T-helper 2 cell (primary cell): ENCODE measurements around the gene DLGAP1.

ENCODE experiments used
- DNase-seq, 5 experiments: peaks; one replicate each; pipeline versions ENCODE4 v3.0.0 to v3.0.0-alpha.2; 2012 to 2022

Gene DLGAP1

GRCh38 chr18:4143585-4143984 is 311.5 kb downstream of the DLGAP1 start:
- DNase-seq: no peak

- no peak for DNase-seq
Measured at GRCh38 chr18:4142876-4143275, 312.2 kb downstream of the DLGAP1 start.

GRCh38 chr18:4134700-4135099 is 320.4 kb downstream of the DLGAP1 start:
- DNase-seq: no peak

GRCh38 chr18:4130734-4131719 is 324.1 kb downstream of the DLGAP1 start:
- DNase-seq: no peak

- no peak for DNase-seq
Measured at GRCh38 chr18:4126939-4127338, 328.2 kb downstream of the DLGAP1 start.

- DNase-seq: no peak
Measured at GRCh38 chr18:4125627-4126230, 329.4 kb downstream of the DLGAP1 start.

GRCh38 chr18:4125224-4125623 is 329.9 kb downstream of the DLGAP1 start:
- no peak for DNase-seq

GRCh38 chr18:4119813-4120212 is 335.3 kb downstream of the DLGAP1 start:
- DNase-seq: no peak

GRCh38 chr18:4119127-4119648 is 335.9 kb downstream of the DLGAP1 start:
- no peak for DNase-seq

GRCh38 chr18:4108016-4108415 is 347.1 kb downstream of the DLGAP1 start:
- no peak for DNase-seq

- no peak for DNase-seq
Measured at GRCh38 chr18:4107049-4107467, 348.0 kb downstream of the DLGAP1 start.

GRCh38 chr18:4106407-4107033 is 348.6 kb downstream of the DLGAP1 start:
- DNase-seq: peak in 4 of 5 experiments; percentile 11 to 63 (median 32)

GRCh38 chr18:4102901-4103300 is 352.2 kb downstream of the DLGAP1 start:
- no peak for DNase-seq

GRCh38 chr18:4101009-4101408 is 354.1 kb downstream of the DLGAP1 start:
- peak in 1 of 5 experiments; percentile 84 for DNase-seq

GRCh38 chr18:4096486-4096885 is 358.6 kb downstream of the DLGAP1 start:
- DNase-seq: no peak

- DNase-seq: no peak
Measured at GRCh38 chr18:4093676-4094075, 361.4 kb downstream of the DLGAP1 start.

GRCh38 chr18:4084382-4084900 is 370.7 kb downstream of the DLGAP1 start:
- DNase-seq: no peak

- DNase-seq: no peak
Measured at GRCh38 chr18:4078246-4078645, 376.9 kb downstream of the DLGAP1 start.

- no peak for DNase-seq
Measured at GRCh38 chr18:4077721-4078120, 377.4 kb downstream of the DLGAP1 start.

- no peak for DNase-seq
Measured at GRCh38 chr18:4077204-4077603, 377.9 kb downstream of the DLGAP1 start.

- DNase-seq: no peak
Measured at GRCh38 chr18:4074647-4075046, 380.5 kb downstream of the DLGAP1 start.

- no peak for DNase-seq
Measured at GRCh38 chr18:4069183-4069582, 385.9 kb downstream of the DLGAP1 start.
